Measurements from ENCODE around the gene TGFB1I1.
A peak's percentile ranks its signal among the peaks of the same experiment; 100 is the strongest.

GRCh38 chr16:31455601-31456314 lies 16.2 kb upstream of the TGFB1I1 start:
- TF ChIP-seq REST (IDR thresholded peaks at IDR 0.05; ENCODE audit: low read depth) (no peak), YY1 (IDR thresholded peaks at IDR 0.05; ENCODE audit: low read depth) (no peak), EP300 (IDR thresholded peaks at IDR 0.05; ENCODE audit: borderline replicate concordance) (no peak), CEBPB (IDR thresholded peaks at IDR 0.05) (no peak), RAD21 (IDR thresholded peaks at IDR 0.05; ENCODE audit: low read depth) (peak; percentile 21)

All from Ishikawa (cell line).